CD14-positive monocyte (primary cell): ENCODE results near the gene ARHGDIA. TPM values are rescaled to one million over a fixed set of nuclear protein-coding genes. Genes with fewer than 3 reads are reported as not detected.
A peak's percentile ranks its signal among the peaks of the same experiment; 100 is the strongest.

Source experiments
- DNase-seq, 3 donors: peaks; one replicate each; pipeline ENCODE4 v3.0.0-alpha.2; 2011 to 2022
- H2AFZ ChIP-seq: 2 replicates; pipeline ENCODE4 v1.6.0; 2012; ENCODE audit warnings: mild to moderate bottlenecking, low read depth, low read length, inconsistent platforms; ENCODE audit not compliant: insufficient read depth, poor library complexity, severe bottlenecking
- H3K27ac ChIP-seq, 2 donors: 1 replicate in 1 of 2; 2 replicates in 1 of 2; pipeline ENCODE4 v1.5.1; 2012 to 2013; ENCODE audit warnings: low read length in 2 of 2, control low read depth in 1 of 2, inconsistent platforms in 1 of 2, low read depth in 1 of 2, mild to moderate bottlenecking in 1 of 2
- H3K27me3 ChIP-seq, 2 donors: one replicate each; pipeline versions ENCODE4 v1.6.0 to v1.6.1; 2011 to 2013; ENCODE audit warnings: low read length in 2 of 2; ENCODE audit not compliant: control insufficient read depth in 2 of 2, insufficient read depth in 2 of 2
- H3K36me3 ChIP-seq, 2 donors: replicated peaks in 1 of 2; 1 replicate in 1 of 2; 2 replicates in 1 of 2; pipeline versions ENCODE4 v1.5.1 to v1.6.1; 2012 to 2013; ENCODE audit warnings: low read length in 2 of 2, control low read depth in 1 of 2, inconsistent platforms in 1 of 2, mild to moderate bottlenecking in 1 of 2; ENCODE audit not compliant: insufficient read depth in 2 of 2, control insufficient read depth in 1 of 2
- H3K4me1 ChIP-seq, 2 donors: 1 replicate in 1 of 2; 2 replicates in 1 of 2; pipeline versions ENCODE4 v1.5.1 to v1.6.1; 2012 to 2013; ENCODE audit warnings: low read length in 2 of 2, control low read depth in 1 of 2, inconsistent platforms in 1 of 2, mild to moderate bottlenecking in 1 of 2, moderate library complexity in 1 of 2; ENCODE audit not compliant: insufficient read depth in 2 of 2, control insufficient read depth in 1 of 2
- H3K4me2 ChIP-seq: replicated peaks from 2 replicates; pipeline ENCODE3; 2012; ENCODE audit warnings: low read length, moderate library complexity, mild to moderate bottlenecking; ENCODE audit not compliant: poor library complexity, severe bottlenecking; ENCODE audit errors: extremely low read depth
- H3K4me3 ChIP-seq, 3 experiments: fragments of 200-600 bp in 1 of 3; sonication (generic) in 1 of 3; replicated peaks in 1 of 3; 1 replicate in 2 of 3; 2 replicates in 1 of 3; pipeline ENCODE4 v1.5.1; 2011 to 2013; ENCODE audit warnings: low read length in 3 of 3, mild to moderate bottlenecking in 3 of 3, control low read depth in 2 of 3, low read depth in 2 of 3, inconsistent platforms in 1 of 3, moderate library complexity in 1 of 3
- H3K79me2 ChIP-seq: 2 replicates; pipeline ENCODE4 v1.6.0; 2012; ENCODE audit warnings: mild to moderate bottlenecking, control low read depth, inconsistent platforms, low read length, moderate library complexity; ENCODE audit not compliant: insufficient read depth
- H3K9ac ChIP-seq: 2 replicates; pipeline ENCODE4 v1.6.0; 2017; ENCODE audit warnings: low read length, mild to moderate bottlenecking; ENCODE audit not compliant: insufficient read depth, poor library complexity, severe bottlenecking
- H3K9me3 ChIP-seq, 2 donors: replicated peaks in 1 of 2; 1 replicate in 1 of 2; 2 replicates in 1 of 2; pipeline versions ENCODE4 v1.5.1 to v1.6.1; 2012 to 2013; ENCODE audit warnings: low read length in 2 of 2, control low read depth in 1 of 2; ENCODE audit not compliant: control insufficient read depth in 1 of 2, insufficient read depth in 1 of 2
- H4K20me1 ChIP-seq: 2 replicates; pipeline ENCODE4 v1.6.0; 2012; ENCODE audit warnings: mild to moderate bottlenecking, low read length, control low read depth, moderate library complexity; ENCODE audit not compliant: insufficient read depth
- H3K27ac Mint-ChIP-seq, 7 donors: one replicate each; pipeline ENCODE4 v1.8.0; 2020; ENCODE audit warnings: mild to moderate bottlenecking in 7 of 7, mixed read lengths in 7 of 7, moderate library complexity in 6 of 7, inconsistent platforms in 2 of 7
- H3K27me3 Mint-ChIP-seq, 3 donors: one replicate each; pipeline ENCODE4 v1.8.0; 2021 to 2022; ENCODE audit warnings: low read depth in 3 of 3, mild to moderate bottlenecking in 3 of 3, mixed read lengths in 3 of 3, moderate library complexity in 3 of 3, inconsistent platforms in 1 of 3
- H3K36me3 Mint-ChIP-seq, 2 donors: one replicate each; pipeline ENCODE4 v1.8.0; 2020; ENCODE audit warnings: mixed read lengths in 2 of 2, inconsistent platforms in 1 of 2, mild to moderate bottlenecking in 1 of 2
- H3K4me1 Mint-ChIP-seq: one replicate; pipeline ENCODE4 v1.8.0; 2020; ENCODE audit warnings: mild to moderate bottlenecking, mixed read lengths
- H3K4me3 Mint-ChIP-seq, 2 donors: one replicate each; pipeline ENCODE4 v1.8.0; 2020; ENCODE audit warnings: mild to moderate bottlenecking in 2 of 2, mixed read lengths in 2 of 2, moderate library complexity in 1 of 2
- H3K9me3 Mint-ChIP-seq, 7 donors: one replicate each; pipeline ENCODE4 v1.8.0; 2020 to 2022; ENCODE audit warnings: mixed read lengths in 7 of 7, mild to moderate bottlenecking in 6 of 7, moderate library complexity in 6 of 7, inconsistent platforms in 2 of 7
- WGBS: methylation state at CpG from one replicate; pipeline ENCODE4 v1.1.5; 2013; ENCODE audit warnings: missing lambda C conversion rate; ENCODE audit not compliant: insufficient coverage; 5-methylcytosine and 5-hydroxymethylcytosine counted together
- intact Hi-C, 2 donors: fragments of 100-400 bp; cut with micrococcal nuclease; formaldehyde crosslinking; loops; one replicate each; pipeline versions ENCODE4 v1.15.0 to v1.15.1; 2023
- polyA plus RNA-seq, 3 donors: library from polyadenylated mRNA; depleted of rRNA in 1 of 3; unstranded in 2 of 3; stranded (reverse) in 1 of 3; fragments of 300-500 nt in 2 of 3; fragments of >200 nt in 1 of 3; fragmentation: Illumina TruSeq in 2 of 3; gene quantifications; 1 replicate in 2 of 3; 2 replicates in 1 of 3; pipeline ENCODE4 v1.2.3, GENCODE V29; 2012 to 2021
- TF ChIP-seq, protein P1 (sequence below): fragments of 200-600 bp; IDR thresholded peaks from one replicate; pipeline ENCODE4 v1.8.0; 2022; ENCODE audit warnings: antibody characterized with exemption, mild to moderate bottlenecking

The ARHGDIA gene
- polyA plus RNA-seq, 3 donors: 86.3 to 477 (median 97.2) TPM

DNA sequence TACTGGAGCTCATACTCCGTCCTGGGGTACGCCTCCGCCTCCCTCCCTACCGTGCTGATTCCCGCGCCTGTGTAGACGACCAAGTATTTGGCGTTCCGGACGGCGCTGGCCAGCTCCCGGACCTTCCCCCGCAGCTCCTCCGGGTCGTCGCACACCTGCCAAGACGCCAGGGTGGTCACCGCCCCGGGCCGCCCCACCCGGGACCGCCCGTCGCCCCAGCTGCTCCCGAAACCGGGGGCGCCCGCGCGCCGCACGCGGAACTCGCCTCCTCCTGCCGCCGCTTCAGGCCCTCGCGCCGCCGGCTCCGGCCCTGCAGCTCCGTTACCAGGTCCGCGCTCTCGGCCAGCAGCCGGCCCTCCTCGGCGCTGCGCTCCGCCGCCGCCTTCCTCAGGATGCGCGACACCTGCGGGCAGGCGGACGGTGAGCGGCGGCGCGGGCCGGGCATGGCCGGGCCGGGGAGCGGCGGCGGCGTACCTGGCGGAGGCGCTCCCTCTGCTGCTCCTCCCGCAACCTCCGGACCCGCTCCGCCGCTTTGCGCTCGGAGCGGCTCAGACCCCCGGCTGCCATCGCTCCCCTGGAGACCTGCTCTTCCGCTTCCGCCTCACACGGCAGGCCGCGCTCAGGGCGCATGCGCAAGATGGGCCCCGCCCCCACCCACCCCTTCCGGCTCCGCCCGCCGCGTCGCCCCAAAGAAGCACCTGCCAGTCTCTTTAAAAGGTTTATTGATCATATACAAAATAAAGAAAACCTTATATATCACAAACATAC lies 46.6 kb upstream of the ARHGDIA start, which contains the start of gene SIRT7:
Gene SIRT7 (minus strand): TSS at position 612 of the 768 bp plus-strand sequence. CDS start 45 bp downstream, at position 567.
- intact Hi-C loops: loop anchor here in 1 of 2 donors (10.0 kb wide), 1 partner anchor 53 kb away; the partner anchor contains the start of gene P4HB
- peaks cover 46 to 55% of the 10 kb centered on the region in 2 donors for H3K36me3 ChIP-seq
- H4K20me1 ChIP-seq: peaks cover 96% of the 10 kb centered on the region
- H3K9ac ChIP-seq: peak within 1 kb of the TSS; percentile 92
- H2AFZ ChIP-seq: peak within 1 kb of the TSS; percentile 43
- Mint-ChIP-seq H3K4me3 (peak within 1 kb of the TSS; percentile 82 to 93), H3K27me3 (no peaks in the 10 kb centered on the region), H3K4me1 (peaks cover 68% of the 10 kb centered on the region), H3K36me3 (peaks cover 53 to 73% of the 10 kb centered on the region in 2 donors), H3K27ac (peak within 1 kb of the TSS; percentile 73 to 93 (median 90)), H3K9me3 (peaks cover 0 to 10% (median 4%) of the 10 kb centered on the region in 7 donors)
- H3K79me2 ChIP-seq: peaks cover 89% of the 10 kb centered on the region
- H3K4me2 ChIP-seq: peak within 1 kb of the TSS; percentile 96
- 0% methylated on average over 85 of the region's 94 CpGs for WGBS
- TF ChIP-seq, protein P1, sequence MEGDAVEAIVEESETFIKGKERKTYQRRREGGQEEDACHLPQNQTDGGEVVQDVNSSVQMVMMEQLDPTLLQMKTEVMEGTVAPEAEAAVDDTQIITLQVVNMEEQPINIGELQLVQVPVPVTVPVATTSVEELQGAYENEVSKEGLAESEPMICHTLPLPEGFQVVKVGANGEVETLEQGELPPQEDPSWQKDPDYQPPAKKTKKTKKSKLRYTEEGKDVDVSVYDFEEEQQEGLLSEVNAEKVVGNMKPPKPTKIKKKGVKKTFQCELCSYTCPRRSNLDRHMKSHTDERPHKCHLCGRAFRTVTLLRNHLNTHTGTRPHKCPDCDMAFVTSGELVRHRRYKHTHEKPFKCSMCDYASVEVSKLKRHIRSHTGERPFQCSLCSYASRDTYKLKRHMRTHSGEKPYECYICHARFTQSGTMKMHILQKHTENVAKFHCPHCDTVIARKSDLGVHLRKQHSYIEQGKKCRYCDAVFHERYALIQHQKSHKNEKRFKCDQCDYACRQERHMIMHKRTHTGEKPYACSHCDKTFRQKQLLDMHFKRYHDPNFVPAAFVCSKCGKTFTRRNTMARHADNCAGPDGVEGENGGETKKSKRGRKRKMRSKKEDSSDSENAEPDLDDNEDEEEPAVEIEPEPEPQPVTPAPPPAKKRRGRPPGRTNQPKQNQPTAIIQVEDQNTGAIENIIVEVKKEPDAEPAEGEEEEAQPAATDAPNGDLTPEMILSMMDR: no peak
- H3K27me3 ChIP-seq: no peaks in the 10 kb centered on the region
- peak; percentile 78 to 83 (median 81) for DNase-seq
- H3K4me1 ChIP-seq: peaks cover 65 to 72% of the 10 kb centered on the region in 2 donors
- H3K4me3 ChIP-seq: peak within 1 kb of the TSS; percentile 65 to 93 (median 75)
- H3K27ac ChIP-seq: peak within 1 kb of the TSS; percentile 62 to 82
- peaks cover 0 to 2% of the 10 kb centered on the region in 2 donors for H3K9me3 ChIP-seq

DNA sequence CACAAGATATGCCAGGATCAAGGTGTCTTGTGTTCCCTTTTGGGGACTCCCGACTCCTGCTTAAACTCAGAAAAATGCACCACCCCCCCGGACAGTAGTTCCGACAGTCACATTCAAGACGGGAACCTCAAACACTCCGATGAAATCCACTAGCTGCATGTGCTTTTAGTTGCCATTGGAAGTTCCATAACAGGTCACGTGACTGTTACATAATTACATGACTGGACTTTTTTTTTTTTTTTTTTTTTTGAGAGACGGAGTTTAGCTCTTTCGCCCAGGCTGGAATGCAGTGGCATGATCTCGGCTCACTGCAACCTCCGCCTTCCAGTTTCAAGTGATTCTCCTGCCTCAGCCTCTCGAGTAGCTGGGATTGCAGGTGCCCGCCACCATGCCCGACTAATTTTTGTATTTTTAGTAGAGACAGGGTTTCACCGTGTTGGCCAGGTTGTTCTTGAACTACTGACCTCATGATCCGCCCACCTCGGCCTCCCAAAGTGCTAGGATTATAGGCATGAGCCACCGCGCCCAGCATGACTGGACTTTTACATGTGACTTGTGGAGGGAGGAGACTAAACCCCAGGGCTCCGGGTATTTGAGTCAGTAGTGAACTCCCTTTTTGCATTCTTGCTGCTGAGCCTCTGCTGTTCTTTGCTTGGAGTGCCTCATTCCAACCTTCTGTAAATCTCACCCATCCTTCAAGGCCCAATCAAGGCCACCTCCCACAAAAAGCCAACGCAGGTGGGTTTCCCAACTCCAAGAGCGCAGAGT lies 45.3 kb upstream of the ARHGDIA start:
- TF ChIP-seq, protein P1: no peak
- WGBS: 56% methylated on average over 10 of the region's 21 CpGs
- peak; percentile 55 to 89 (median 77) for DNase-seq
- Histone ChIP-seq H3K36me3 (peaks cover 52 to 62% of the 10 kb centered on the region in 2 donors), H3K4me2 (peak overlapping the region; percentile 96), H4K20me1 (peaks cover 96% of the 10 kb centered on the region), H3K27ac (peak overlapping the region; percentile 29 to 82), H2AFZ (no peak overlapping the region), H3K4me1 (peaks cover 58 to 64% of the 10 kb centered on the region in 2 donors), H3K79me2 (peaks cover 75% of the 10 kb centered on the region), H3K4me3 (peak overlapping the region in 2 of 3 experiments; percentile 65 to 93), H3K9me3 (peaks cover 0 to 2% of the 10 kb centered on the region in 2 donors), H3K9ac (no peak overlapping the region), H3K27me3 (no peaks in the 10 kb centered on the region)
- Mint-ChIP-seq H3K9me3 (peaks cover 0 to 10% (median 4%) of the 10 kb centered on the region in 7 donors), H3K36me3 (peaks cover 54 to 73% of the 10 kb centered on the region in 2 donors), H3K27me3 (no peaks in the 10 kb centered on the region), H3K4me1 (peaks cover 65% of the 10 kb centered on the region), H3K4me3 (peak overlapping the region; percentile 82 to 93), H3K27ac (peak overlapping the region; percentile 73 to 93 (median 90))
- intact Hi-C loops: loop anchor here in 1 of 2 donors (10.0 kb wide), 1 partner anchor 52 kb away; the partner anchor contains the start of gene P4HB
